Endothelial cell (in vitro differentiated cells): ENCODE data around the gene PTPRN2. TPM values are rescaled to one million over a fixed set of nuclear protein-coding genes. Genes with fewer than 3 reads are reported as not detected.

Experiments used
- DNase-seq: peaks from one replicate; pipeline ENCODE4 v3.0.0; 2021; ENCODE audit warnings: low spot score
- H3K27ac Mint-ChIP-seq: one replicate; pipeline ENCODE4 v1.8.0; 2021; ENCODE audit warnings: mixed read lengths, inconsistent platforms; ENCODE audit not compliant: unreplicated experiment
- H3K27me3 Mint-ChIP-seq: one replicate; pipeline ENCODE4 v1.8.0; 2021; ENCODE audit warnings: mild to moderate bottlenecking, moderate library complexity, mixed read lengths, inconsistent platforms; ENCODE audit not compliant: unreplicated experiment
- H3K36me3 Mint-ChIP-seq: one replicate; pipeline ENCODE4 v1.8.0; 2021; ENCODE audit warnings: mild to moderate bottlenecking, low read depth, mixed read lengths, inconsistent platforms; ENCODE audit not compliant: unreplicated experiment
- H3K4me1 Mint-ChIP-seq: one replicate; pipeline ENCODE4 v1.8.0; 2021; ENCODE audit warnings: mild to moderate bottlenecking, mixed read lengths, inconsistent platforms; ENCODE audit not compliant: unreplicated experiment
- H3K4me3 Mint-ChIP-seq: one replicate; pipeline ENCODE4 v1.8.0; 2021; ENCODE audit warnings: mild to moderate bottlenecking, mixed read lengths, inconsistent platforms; ENCODE audit not compliant: unreplicated experiment
- H3K9me3 Mint-ChIP-seq: one replicate; pipeline ENCODE4 v1.8.0; 2021; ENCODE audit warnings: mixed read lengths, inconsistent platforms; ENCODE audit not compliant: unreplicated experiment
- total RNA-seq: library from RNA; stranded (reverse); fragmentation: NEBNext Ultra II Directional; extraction: Animal tissue kit (Norgen Biotek cat#: 25700); gene quantifications from one replicate; pipeline ENCODE4 v1.2.1, GENCODE V29; 2021; ENCODE audit not compliant: unreplicated experiment
- TF ChIP-seq, protein P1 (sequence below): fragments of 200-600 bp; sonication (generic); IDR thresholded peaks from one replicate; pipeline ENCODE4 v1.5.0; 2021; ENCODE audit warnings: antibody characterized with exemption; ENCODE audit not compliant: unreplicated experiment

PTPRN2 gene
- total RNA-seq, 1 donor from 2014 or later = 0.18 TPM

DNA sequence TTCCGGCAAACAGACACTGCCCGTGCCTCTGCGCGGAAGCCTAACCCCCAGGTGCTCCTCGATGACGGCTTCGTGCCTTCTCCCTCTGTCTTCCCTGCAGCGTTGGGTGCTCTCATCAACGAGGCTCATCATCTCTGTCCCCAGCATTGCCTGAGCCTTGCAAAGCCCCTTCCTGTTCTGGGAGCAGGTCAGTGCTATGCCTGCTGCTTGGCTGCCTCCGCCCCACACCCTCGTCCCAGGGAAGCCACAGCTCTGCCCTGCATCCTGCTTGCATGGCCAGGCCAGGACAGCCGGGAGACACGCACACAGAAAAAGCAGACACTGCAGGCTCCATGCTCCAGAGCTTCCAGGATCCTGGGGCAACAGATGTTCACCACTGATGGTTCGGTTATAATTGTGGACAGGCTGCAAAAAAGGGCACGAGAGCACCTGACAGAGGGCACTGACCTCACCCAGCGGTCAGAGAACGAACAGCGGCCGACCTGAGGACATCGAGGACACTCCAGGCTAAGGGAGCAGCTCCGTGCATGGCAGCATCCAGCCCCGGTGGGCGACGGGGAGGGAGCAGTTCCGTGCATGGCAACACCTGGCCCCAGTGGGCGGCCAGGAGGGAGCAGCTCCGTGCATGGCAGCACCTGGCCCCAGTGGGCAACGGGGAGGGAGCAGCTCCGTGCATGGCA is 265.5 kb downstream of the PTPRN2 start:
- peaks cover 17% of the 10 kb centered on the region for H3K27me3 Mint-ChIP-seq
- no peak overlapping the region for H3K27ac Mint-ChIP-seq
- H3K9me3 Mint-ChIP-seq = peaks cover 55% of the 10 kb centered on the region
- TF ChIP-seq, protein P1, sequence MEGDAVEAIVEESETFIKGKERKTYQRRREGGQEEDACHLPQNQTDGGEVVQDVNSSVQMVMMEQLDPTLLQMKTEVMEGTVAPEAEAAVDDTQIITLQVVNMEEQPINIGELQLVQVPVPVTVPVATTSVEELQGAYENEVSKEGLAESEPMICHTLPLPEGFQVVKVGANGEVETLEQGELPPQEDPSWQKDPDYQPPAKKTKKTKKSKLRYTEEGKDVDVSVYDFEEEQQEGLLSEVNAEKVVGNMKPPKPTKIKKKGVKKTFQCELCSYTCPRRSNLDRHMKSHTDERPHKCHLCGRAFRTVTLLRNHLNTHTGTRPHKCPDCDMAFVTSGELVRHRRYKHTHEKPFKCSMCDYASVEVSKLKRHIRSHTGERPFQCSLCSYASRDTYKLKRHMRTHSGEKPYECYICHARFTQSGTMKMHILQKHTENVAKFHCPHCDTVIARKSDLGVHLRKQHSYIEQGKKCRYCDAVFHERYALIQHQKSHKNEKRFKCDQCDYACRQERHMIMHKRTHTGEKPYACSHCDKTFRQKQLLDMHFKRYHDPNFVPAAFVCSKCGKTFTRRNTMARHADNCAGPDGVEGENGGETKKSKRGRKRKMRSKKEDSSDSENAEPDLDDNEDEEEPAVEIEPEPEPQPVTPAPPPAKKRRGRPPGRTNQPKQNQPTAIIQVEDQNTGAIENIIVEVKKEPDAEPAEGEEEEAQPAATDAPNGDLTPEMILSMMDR = no peak
- H3K4me1 Mint-ChIP-seq = no peaks in the 10 kb centered on the region
- no peak for DNase-seq
- H3K36me3 Mint-ChIP-seq = peaks cover 20% of the 10 kb centered on the region
- H3K4me3 Mint-ChIP-seq = no peak overlapping the region

- Mint-ChIP-seq H3K27ac (no peak overlapping the region), H3K4me1 (no peaks in the 10 kb centered on the region), H3K36me3 (peaks cover 18% of the 10 kb centered on the region), H3K27me3 (peaks cover 14% of the 10 kb centered on the region), H3K4me3 (no peak overlapping the region), H3K9me3 (peaks cover 50% of the 10 kb centered on the region)
- TF ChIP-seq, protein P1 = no peak
- no peak for DNase-seq
Observed at GRCh38 chr7:158321056-158321700, 266.4 kb downstream of the PTPRN2 start.

GRCh38 chr7:158320328-158320727 is 267.3 kb downstream of the PTPRN2 start:
- H3K4me1 Mint-ChIP-seq = no peaks in the 10 kb centered on the region
- peaks cover 53% of the 10 kb centered on the region for H3K9me3 Mint-ChIP-seq
- TF ChIP-seq, protein P1 = no peak
- no peak for DNase-seq
- H3K27me3 Mint-ChIP-seq = peaks cover 15% of the 10 kb centered on the region
- H3K36me3 Mint-ChIP-seq = peaks cover 23% of the 10 kb centered on the region
- no peak overlapping the region for H3K4me3 Mint-ChIP-seq
- H3K27ac Mint-ChIP-seq = no peak overlapping the region

GRCh38 chr7:158318511-158318913 is 269.1 kb downstream of the PTPRN2 start:
- no peak overlapping the region for H3K27ac Mint-ChIP-seq
- TF ChIP-seq, protein P1 = no peak
- H3K4me3 Mint-ChIP-seq = no peak overlapping the region
- peaks cover 48% of the 10 kb centered on the region for H3K9me3 Mint-ChIP-seq
- no peak for DNase-seq
- H3K36me3 Mint-ChIP-seq = peaks cover 17% of the 10 kb centered on the region
- H3K4me1 Mint-ChIP-seq = no peaks in the 10 kb centered on the region
- H3K27me3 Mint-ChIP-seq = peaks cover 18% of the 10 kb centered on the region
